K562 (cell line): Measurements from ENCODE around the gene GALNT16.

Source experiments
- BDP1 ChIP-seq: IDR thresholded peaks from 3 replicates; pipeline ENCODE4 v1.6.1; 2011; ENCODE audit not compliant: insufficient read length, insufficient read depth
- NCOA1 ChIP-seq: fragments of 450-650 bp; IDR thresholded peaks from 2 replicates; pipeline ENCODE4 v1.6.1; 2016; ENCODE audit warnings: low read depth
- SREBF1 ChIP-seq: fragments of 150-350 bp; IDR thresholded peaks from 2 replicates; pipeline ENCODE4 v1.6.1; 2014; ENCODE audit warnings: antibody characterized with exemption, low read depth, low read length, borderline replicate concordance
- ZNF274 ChIP-seq: IDR thresholded peaks from 2 replicates; pipeline ENCODE4 v1.6.1; 2011; ENCODE audit warnings: low read depth, mild to moderate bottlenecking, low read length, moderate library complexity, borderline replicate concordance

DNA sequence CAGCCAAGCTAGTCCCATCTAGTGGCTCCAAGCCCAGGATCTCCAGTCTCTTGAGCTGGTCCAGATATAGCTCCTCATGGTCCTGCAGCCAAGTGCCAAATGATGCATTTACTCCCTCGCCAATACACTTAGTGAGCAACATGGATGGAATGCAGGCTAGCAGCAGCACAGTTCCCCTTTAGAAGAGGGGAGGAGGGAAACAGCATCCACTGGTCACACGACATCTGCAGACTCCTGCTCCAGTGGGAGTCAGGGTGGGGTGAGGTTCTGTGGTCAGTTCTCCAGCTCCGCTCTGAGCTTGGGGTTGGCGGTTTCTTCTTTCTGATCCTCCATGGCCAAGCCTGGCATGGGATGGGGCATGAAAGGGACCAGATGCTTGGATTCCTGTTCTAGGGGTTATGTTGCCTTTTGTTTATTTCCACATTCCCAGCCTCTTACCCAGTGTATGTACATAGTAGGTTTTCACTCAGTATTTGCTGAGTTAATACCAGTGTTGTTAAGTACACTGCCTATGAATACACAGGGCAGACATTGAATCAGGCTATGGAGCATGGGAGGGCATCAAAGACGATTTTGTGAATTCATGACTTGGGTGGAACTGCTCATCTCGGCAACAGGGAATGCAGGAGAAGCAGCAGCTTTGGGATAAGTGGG, 57.3 kb downstream of the GALNT16 start:
- TF ChIP-seq ZNF274 (no peak), NCOA1 (no peak), SREBF1 (no peak), BDP1 (no peak)
